Measurements from ENCODE around the gene HAGH. TPM values are rescaled to one million over a fixed set of nuclear protein-coding genes. Genes with fewer than 3 reads are reported as not detected.
A peak's percentile ranks its signal among the peaks of the same experiment; 100 is the strongest.

The HAGH gene
- total RNA-seq, 1 experiment from 2014 or later, result 205 TPM

- no peak for DNase-seq (ENCODE audit: low read depth)
- in situ Hi-C loops (cut with HindIII; ENCODE audit: low pct_unique_long_range_greater_than_20kb, low sequenced_read_pairs), result no loop called here
These were observed 46.6 kb downstream of the HAGH start for GRCh38 chr16:1779741-1780676.

DNA sequence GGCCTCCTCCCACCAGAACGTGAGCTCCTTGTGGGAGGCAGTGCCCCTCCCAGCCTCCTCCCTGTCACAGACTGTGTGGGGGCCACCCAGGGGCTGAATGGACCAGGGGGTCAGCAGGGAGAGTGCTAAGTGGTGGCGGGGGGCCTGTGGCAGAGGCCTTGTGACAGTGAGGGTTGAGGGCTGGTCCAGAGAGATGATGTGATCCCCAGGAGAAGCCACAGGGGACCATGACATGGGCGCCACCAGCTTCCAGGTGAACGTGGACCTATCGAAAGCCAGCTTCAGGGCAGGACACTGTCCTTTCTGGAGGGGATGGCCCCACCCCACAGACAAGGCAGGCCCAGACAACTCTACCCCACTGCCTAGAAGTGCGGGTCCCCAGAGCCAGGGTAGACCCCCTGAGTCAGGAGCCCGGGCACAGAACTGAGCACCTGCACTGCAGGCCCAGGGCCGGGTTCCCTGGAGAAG lies 47.4 kb downstream of the HAGH start:
- in situ Hi-C loops (cut with HindIII; ENCODE audit: low pct_unique_long_range_greater_than_20kb, low sequenced_read_pairs), result no loop called here
- DNase-seq (ENCODE audit: low read depth), result no peak

- no peak for DNase-seq (ENCODE audit: low read depth)
- in situ Hi-C loops (cut with HindIII; ENCODE audit: low pct_unique_long_range_greater_than_20kb, low sequenced_read_pairs), result no loop called here
These were observed 48.1 kb downstream of the HAGH start for GRCh38 chr16:1778200-1779179.

GRCh38 chr16:1777375-1778199 lies 49.0 kb downstream of the HAGH start:
- in situ Hi-C loops (cut with HindIII; ENCODE audit: low pct_unique_long_range_greater_than_20kb, low sequenced_read_pairs), result no loop called here
- no peak for DNase-seq (ENCODE audit: low read depth)

GRCh38 chr16:1776991-1777374 lies 49.6 kb downstream of the HAGH start:
- in situ Hi-C loops (cut with HindIII; ENCODE audit: low pct_unique_long_range_greater_than_20kb, low sequenced_read_pairs), result no loop called here
- no peak for DNase-seq (ENCODE audit: low read depth)

DNA sequence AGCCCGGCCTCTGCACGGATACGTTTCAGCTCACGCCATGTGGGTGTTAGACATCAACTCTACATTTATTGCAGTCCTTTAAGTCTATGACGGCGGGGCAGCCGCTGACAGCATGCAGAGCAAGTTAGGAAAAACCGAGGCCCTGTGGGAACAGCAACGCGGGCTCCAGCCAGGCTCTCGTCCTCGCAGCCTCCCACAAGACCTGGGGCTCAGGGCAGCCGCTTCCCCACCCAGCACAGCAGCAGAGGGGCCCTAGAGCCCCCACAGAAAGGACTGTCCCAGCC lies 50.0 kb downstream of the HAGH start:
- in situ Hi-C loops (cut with HindIII; ENCODE audit: low pct_unique_long_range_greater_than_20kb, low sequenced_read_pairs), result no loop called here
- no peak for DNase-seq (ENCODE audit: low read depth)

DNA sequence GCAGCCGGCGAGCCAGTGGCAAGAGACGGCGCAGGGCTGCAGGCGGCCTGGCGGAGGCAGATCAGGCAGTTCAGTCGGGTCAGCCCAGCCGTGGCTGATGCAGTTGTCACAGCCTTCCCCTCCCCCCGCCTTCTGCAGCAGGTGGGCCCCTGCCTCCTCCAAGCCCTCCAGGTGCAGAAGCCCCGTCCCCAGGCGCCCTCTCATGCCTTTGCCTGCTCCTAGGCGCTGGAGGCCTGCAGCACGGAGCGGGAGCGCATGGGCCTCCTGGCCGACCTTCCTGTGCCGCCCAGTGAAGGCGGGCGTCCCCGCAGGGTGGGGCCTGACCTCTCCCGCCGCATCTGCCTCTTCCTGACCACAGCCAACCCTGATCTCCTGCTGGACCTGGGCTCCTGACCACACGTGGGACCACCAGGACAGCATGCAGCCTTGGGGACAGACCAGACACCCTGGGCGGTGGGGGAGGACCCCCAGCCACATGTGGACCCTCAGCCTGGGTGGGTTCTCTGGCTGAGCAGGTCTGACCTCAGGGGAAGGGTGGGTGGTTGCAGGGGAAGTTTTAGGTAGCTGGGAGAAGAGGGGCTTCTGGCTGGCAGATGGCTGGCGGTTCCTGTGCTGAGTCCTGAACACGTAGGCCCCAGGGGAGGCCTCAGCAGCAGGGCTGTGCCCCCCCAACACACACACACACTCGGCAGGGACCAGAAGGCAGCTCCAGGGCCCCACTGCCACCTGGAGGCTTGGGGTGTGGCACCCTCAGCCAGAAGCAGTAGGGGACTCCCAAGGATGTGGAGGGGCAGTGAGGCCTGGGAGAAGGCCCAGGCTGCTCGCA lies 50.6 kb downstream of the HAGH start:
- no peak for DNase-seq (ENCODE audit: low read depth)
- in situ Hi-C loops (cut with HindIII; ENCODE audit: low pct_unique_long_range_greater_than_20kb, low sequenced_read_pairs), result no loop called here

- in situ Hi-C loops (cut with HindIII; ENCODE audit: low pct_unique_long_range_greater_than_20kb, low sequenced_read_pairs), result no loop called here
- DNase-seq (ENCODE audit: low read depth), result no peak
These were observed 51.4 kb downstream of the HAGH start for GRCh38 chr16:1775006-1775845.

GRCh38 chr16:1774448-1774780 lies 52.2 kb downstream of the HAGH start:
- in situ Hi-C loops (cut with HindIII; ENCODE audit: low pct_unique_long_range_greater_than_20kb, low sequenced_read_pairs), result no loop called here
- no peak for DNase-seq (ENCODE audit: low read depth)

DNA sequence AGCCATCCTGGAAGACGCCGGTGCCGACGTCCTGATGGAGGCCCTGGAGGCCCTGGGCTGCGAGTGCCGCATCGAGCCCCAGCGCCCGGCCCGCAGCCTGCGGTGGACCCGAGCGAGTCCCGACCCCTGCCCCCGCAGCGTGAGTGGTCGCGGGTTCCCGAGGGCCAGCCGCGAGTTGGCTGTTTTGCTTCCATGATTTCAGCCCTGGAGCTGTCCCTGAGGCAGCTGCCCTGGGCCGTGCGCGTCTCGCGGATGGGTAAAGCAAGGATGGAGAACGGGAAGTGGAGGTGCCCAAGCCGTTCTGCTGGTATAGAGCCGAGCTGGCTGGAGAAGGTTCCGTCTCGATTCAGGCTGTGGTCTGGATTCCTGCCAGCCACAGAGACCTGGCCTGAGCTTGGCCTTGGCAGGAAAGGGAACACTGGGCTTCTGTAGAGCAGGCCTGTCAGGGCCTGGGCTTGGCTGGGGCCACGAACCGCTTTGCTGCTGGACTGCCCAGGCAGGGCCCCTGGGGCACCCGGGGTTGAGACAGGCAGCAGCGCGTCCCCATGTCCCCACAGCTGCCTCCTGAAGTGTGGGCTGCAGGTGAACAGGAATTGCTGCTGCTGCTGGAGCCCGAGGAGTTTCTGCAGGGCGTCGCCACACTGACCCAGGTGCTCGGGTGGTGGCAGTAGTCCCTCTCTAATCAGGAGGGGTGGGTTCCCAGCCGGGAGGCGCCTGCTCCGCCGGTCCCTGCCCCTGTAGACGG lies 52.8 kb downstream of the HAGH start:
- in situ Hi-C loops (cut with HindIII; ENCODE audit: low pct_unique_long_range_greater_than_20kb, low sequenced_read_pairs), result no loop called here
- no peak for DNase-seq (ENCODE audit: low read depth)

- in situ Hi-C loops (cut with HindIII; ENCODE audit: low pct_unique_long_range_greater_than_20kb, low sequenced_read_pairs), result no loop called here
- DNase-seq (ENCODE audit: low read depth), result peak; percentile 88
These were observed 53.5 kb downstream of the HAGH start, which contains the start of gene MRPS34 for GRCh38 chr16:1772908-1773702. MRPS34 (minus strand) TSS chr16:1773134; CDS start chr16:1773119, 15 bp downstream.

- peak; percentile 55 for DNase-seq (ENCODE audit: low read depth)
- in situ Hi-C loops (cut with HindIII; ENCODE audit: low pct_unique_long_range_greater_than_20kb, low sequenced_read_pairs), result no loop called here
These were observed 54.2 kb downstream of the HAGH start, which contains the start of gene EME2 for GRCh38 chr16:1772362-1772907. EME2 (plus strand) TSS chr16:1772810; CDS start chr16:1773228, 418 bp downstream.

DNA sequence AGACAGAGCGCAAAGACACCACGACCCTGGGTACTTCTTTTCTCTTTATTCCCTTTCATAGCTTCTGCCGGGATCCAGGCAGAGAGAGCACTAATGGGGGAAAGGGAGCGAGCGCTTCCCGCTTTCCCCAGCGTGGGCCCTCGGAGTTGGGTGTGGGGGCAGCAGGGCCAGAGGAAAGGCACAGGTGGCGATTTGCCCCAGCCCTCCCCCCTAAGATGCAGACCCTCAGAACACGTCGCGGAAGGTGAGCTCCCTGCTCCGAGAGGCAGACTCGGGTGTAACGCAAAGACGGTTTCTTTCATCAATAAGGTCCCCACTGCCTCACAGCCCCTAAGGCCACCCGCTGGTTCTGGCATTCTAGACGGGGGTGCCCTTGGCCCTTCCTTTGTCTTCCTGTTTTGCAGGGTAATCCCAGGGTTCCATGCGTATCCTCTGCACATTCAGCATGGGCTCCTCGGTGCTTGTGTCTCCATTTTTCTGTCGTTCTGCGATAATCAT lies 54.7 kb downstream of the HAGH start:
- in situ Hi-C loops (cut with HindIII; ENCODE audit: low pct_unique_long_range_greater_than_20kb, low sequenced_read_pairs), result no loop called here
- no peak for DNase-seq (ENCODE audit: low read depth)

DNA sequence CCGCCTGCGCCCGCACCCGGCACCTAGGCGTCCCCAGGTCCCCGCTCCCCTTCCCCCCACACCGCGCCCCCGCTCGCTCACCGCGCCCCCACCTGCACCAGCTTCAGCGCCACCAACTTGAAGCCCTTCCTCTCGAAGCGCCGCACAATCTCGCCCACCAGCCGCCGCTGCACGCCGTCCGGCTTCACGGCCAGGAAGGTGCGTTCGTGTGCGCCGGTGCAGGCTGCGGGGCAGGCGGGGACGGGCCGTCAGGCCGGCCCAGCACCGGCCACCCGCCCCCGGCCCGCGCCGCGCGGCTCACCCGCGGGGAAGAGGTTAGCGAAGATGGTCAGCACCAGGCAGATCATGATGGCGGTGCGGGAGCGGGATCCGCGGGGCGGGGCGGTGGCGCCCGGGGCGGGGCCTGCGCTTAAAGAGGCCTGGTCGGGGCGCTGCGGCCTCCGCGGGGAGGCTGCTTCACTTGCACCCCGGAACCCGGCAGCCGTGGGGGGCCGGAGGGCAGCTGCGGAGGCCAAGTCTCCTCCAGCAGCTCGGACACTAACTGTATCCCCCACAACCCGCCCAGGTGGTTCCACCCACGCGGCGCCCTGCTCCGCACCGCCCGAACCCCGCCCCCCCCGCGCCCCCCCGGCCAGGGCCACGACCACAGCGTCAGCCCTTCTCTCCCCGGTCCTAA lies 55.3 kb downstream of the HAGH start, which contains the start of gene NME3:
NME3 (minus strand) TSS at position 356 of the 676 bp plus-strand sequence; CDS start at position 347, 9 bp downstream.
- peak; percentile 75 for DNase-seq (ENCODE audit: low read depth)
- in situ Hi-C loops (cut with HindIII; ENCODE audit: low pct_unique_long_range_greater_than_20kb, low sequenced_read_pairs), result no loop called here
